HCT116 (cell line): ENCODE data around the gene OBSL1. TPM values are rescaled to one million over a fixed set of nuclear protein-coding genes. Genes with fewer than 3 reads are reported as not detected.

Experiments
- ATAC-seq: fragments of 200-7000 bp; cut with Tn5 transposase; 2 replicates; pipeline ENCODE4 v1.9.1; 2020; ENCODE audit warnings: mild to moderate bottlenecking, moderate library complexity
- BruUV-seq: library from RNA; stranded (reverse); fragments of 400-500 nt; replicated peaks from 2 replicates; lab custom pipeline; 2021; lab: Mats Ljungman, UMichigan
- CTCF ChIA-PET: fragments of 300-600 bp; sonication (Branson Sonifier 250); formaldehyde crosslinking; loops from one replicate; lab custom pipeline; 2021; ENCODE audit warnings: antibody characterized with exemption; lab: Charles Lee
- POLR2A ChIA-PET: fragments of 300-600, 350-600 bp; sonication (Branson Sonifier 250); formaldehyde crosslinking; loops from one replicate; lab custom pipeline; 2021; ENCODE audit warnings: antibody characterized with exemption; lab: Charles Lee
- RAD21 ChIA-PET, 2 experiments: fragments of 300-600 bp; sonication (Branson Sonifier 250); formaldehyde crosslinking; loops; one replicate each; lab custom pipeline; 2023; ENCODE audit warnings: low total read pairs in 2 of 2; ENCODE audit not compliant: uncharacterized antibody in 2 of 2, unreplicated experiment in 2 of 2, low non-redundant PET in 1 of 2; lab: Charles Lee
- DNase-seq: peaks from one replicate; pipeline ENCODE4 v3.0.0-alpha.2; 2010; ENCODE audit warnings: low read depth, low spot score
- H2AFZ ChIP-seq: fragments of 200-600 bp; shearing (Covaris generic), sonication (generic); 2 replicates; pipeline ENCODE4 v1.6.1; 2017; ENCODE audit warnings: low read depth, mixed run types, mixed read lengths, antibody characterized with exemption, low read length; ENCODE audit not compliant: poor library complexity, severe bottlenecking
- H3K27ac ChIP-seq: 2 replicates; pipeline ENCODE4 v1.5.1; 2012; ENCODE audit warnings: low read depth, low read length
- H3K27me3 ChIP-seq: fragments of 200-600 bp; sonication (generic); 2 replicates; pipeline ENCODE4 v1.6.1; 2016; ENCODE audit warnings: mixed run types, low read length, mixed read lengths; ENCODE audit not compliant: insufficient read depth
- H3K36me3 ChIP-seq, 2 experiments: fragments of 200-500 bp in 1 of 2; fragments of 200-600 bp in 1 of 2; sonication (Bioruptor generic) in 1 of 2; sonication (generic) in 1 of 2; 2 replicates each; pipeline versions ENCODE4 v1.5.1 to v1.6.1; 2014 to 2016; ENCODE audit warnings: low read length in 2 of 2, inconsistent platforms in 1 of 2, mixed read lengths in 1 of 2, mixed run types in 1 of 2; ENCODE audit not compliant: insufficient read depth in 2 of 2, control insufficient read depth in 1 of 2
- H3K4me1 ChIP-seq, 2 experiments: fragments of 200-600 bp in 1 of 2; sonication (generic) in 1 of 2; 2 replicates each; pipeline versions ENCODE4 v1.5.1 to v1.6.1; 2012 to 2017; ENCODE audit warnings: low read length in 2 of 2, inconsistent platforms in 1 of 2, mild to moderate bottlenecking in 1 of 2, mixed read lengths in 1 of 2, mixed run types in 1 of 2, moderate library complexity in 1 of 2; ENCODE audit not compliant: insufficient read depth in 2 of 2, control insufficient read depth in 1 of 2
- H3K4me2 ChIP-seq: fragments of 200-600 bp; sonication (generic); 2 replicates; pipeline ENCODE4 v1.6.1; 2017; ENCODE audit warnings: mixed run types, low read length, mixed read lengths
- H3K4me3 ChIP-seq, 2 experiments: fragments of 200-600 bp in 1 of 2; sonication (generic) in 1 of 2; replicated peaks in 1 of 2; 2 replicates each; pipeline ENCODE4 v1.5.1; 2011 to 2016; ENCODE audit warnings: low read length in 2 of 2, control low read depth in 1 of 2, low read depth in 1 of 2, mild to moderate bottlenecking in 1 of 2, mixed read lengths in 1 of 2, mixed run types in 1 of 2
- H3K79me2 ChIP-seq: fragments of 200-600 bp; sonication (generic); 2 replicates; pipeline ENCODE4 v1.6.1; 2017; ENCODE audit warnings: mild to moderate bottlenecking, mixed run types, low read length, moderate library complexity, mixed read lengths; ENCODE audit not compliant: insufficient read depth
- H3K9ac ChIP-seq: fragments of 200-600 bp; sonication (generic); 2 replicates; pipeline ENCODE4 v1.6.1; 2016; ENCODE audit warnings: low read length, mixed read lengths
- H3K9me2 ChIP-seq: fragments of 200-600 bp; sonication (generic), shearing (Covaris generic); 2 replicates; pipeline ENCODE4 v1.6.1; 2017; ENCODE audit warnings: mixed run types, mild to moderate bottlenecking, moderate library complexity; ENCODE audit not compliant: insufficient read depth
- H3K9me3 ChIP-seq, 2 experiments: fragments of 200-500 bp in 1 of 2; fragments of 200-600 bp in 1 of 2; sonication (Bioruptor generic) in 1 of 2; sonication (generic) in 1 of 2; 2 replicates each; pipeline ENCODE4 v1.6.1; 2014 to 2017; ENCODE audit warnings: low read length in 2 of 2, mixed read lengths in 2 of 2, inconsistent platforms in 1 of 2, low read depth in 1 of 2, mild to moderate bottlenecking in 1 of 2, mixed run types in 1 of 2, moderate library complexity in 1 of 2; ENCODE audit not compliant: control insufficient read depth in 1 of 2, insufficient read depth in 1 of 2
- H4K20me1 ChIP-seq: fragments of 200-600 bp; sonication (generic), shearing (Covaris generic); 2 replicates; pipeline ENCODE4 v1.6.1; 2017; ENCODE audit warnings: mixed run types, mild to moderate bottlenecking, moderate library complexity; ENCODE audit not compliant: insufficient read depth
- EGR1 ChIP-seq: IDR thresholded peaks from 2 replicates; pipeline ENCODE4 v1.6.1; 2012; ENCODE audit warnings: low read depth
- FOSL1 ChIP-seq: IDR thresholded peaks from 2 replicates; pipeline ENCODE4 v1.6.1; 2012; ENCODE audit warnings: low read depth
- POLR2AphosphoS5 ChIP-seq: IDR thresholded peaks from 2 replicates; pipeline ENCODE4 v1.6.1; 2011; ENCODE audit warnings: mild to moderate bottlenecking, low read depth, low read length, moderate library complexity
- YY1 ChIP-seq: IDR thresholded peaks from 2 replicates; pipeline ENCODE4 v1.6.1; 2011; ENCODE audit warnings: low read length, low read depth, moderate library complexity, mild to moderate bottlenecking; ENCODE audit not compliant: insufficient replicate concordance; ENCODE audit errors: extremely low read depth
- ZNF274 ChIP-seq: fragments of 200-500 bp; sonication (Bioruptor generic); IDR thresholded peaks from 2 replicates; pipeline ENCODE4 v1.6.1; 2014; ENCODE audit warnings: mild to moderate bottlenecking, low read depth, low read length, inconsistent platforms
- intact Hi-C: fragments of 100-400 bp; cut with micrococcal nuclease; formaldehyde crosslinking; loops from 2 replicates; pipeline ENCODE4 v1.10.0; 2022
- total RNA-seq: library from RNA; stranded (reverse); gene quantifications from one replicate; pipeline ENCODE4 v1.2.1, GENCODE V29; 2021; ENCODE audit not compliant: unreplicated experiment
- TF ChIP-seq, protein P1 (sequence below), 3 experiments: fragments of 200-600 bp in 1 of 3; sonication (generic) in 1 of 3; IDR thresholded peaks in 2 of 3; conservative IDR thresholded peaks in 1 of 3; 2 replicates each; pipeline ENCODE4 v1.5.1; 2012 to 2017; ENCODE audit warnings: low read depth in 2 of 3, low read length in 2 of 3, antibody characterized with exemption in 1 of 3, borderline replicate concordance in 1 of 3, control low read depth in 1 of 3, mild to moderate bottlenecking in 1 of 3, mixed read lengths in 1 of 3, mixed run types in 1 of 3, moderate library complexity in 1 of 3; ENCODE audit not compliant: insufficient read depth in 1 of 3

Gene OBSL1
- total RNA-seq, 1 experiment from 2014 or later, result 45.2 TPM

DNA sequence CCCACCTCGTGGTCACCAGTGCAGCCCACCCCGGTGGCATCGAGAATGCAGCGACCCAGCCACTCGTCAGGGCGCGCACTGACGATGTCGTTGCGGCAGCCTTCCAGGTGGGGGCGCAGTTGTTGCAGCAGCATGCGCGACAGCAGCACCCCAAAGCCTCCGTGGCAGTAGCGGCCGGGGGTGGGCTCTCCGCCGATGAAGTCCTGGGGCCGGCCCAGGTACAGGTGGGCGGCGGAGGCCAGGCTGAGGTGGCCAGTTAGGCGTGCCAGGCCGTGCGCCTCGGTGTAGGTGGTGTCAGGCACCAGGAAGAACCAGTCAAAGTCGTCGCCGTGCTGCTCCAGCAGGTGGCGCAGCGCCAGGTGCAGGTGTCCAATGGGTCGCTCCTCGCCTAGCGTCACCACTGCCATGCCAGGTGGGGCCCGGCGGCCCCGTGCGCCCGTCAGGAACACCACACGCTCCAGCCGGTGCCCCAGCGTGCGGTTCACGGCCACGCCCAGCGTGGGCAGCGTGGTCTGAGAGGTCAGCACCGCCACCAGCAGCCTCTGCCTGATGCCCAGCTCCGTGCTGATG lies 29.6 kb downstream of the OBSL1 start:
- Histone ChIP-seq H2AFZ (no peak overlapping the region), H3K27ac (peak overlapping the region; percentile 97), H3K27me3 (no peaks in the 10 kb centered on the region), H3K9me3 (no peaks in the 10 kb centered on the region), H3K4me1 (peaks cover 19 to 68% of the 10 kb centered on the region in 2 experiments), H3K36me3 (peaks cover 2 to 28% of the 10 kb centered on the region in 2 experiments; a peak in 3 of 4 replicates), H3K9ac (peak overlapping the region; percentile 95), H4K20me1 (peaks cover 6% of the 10 kb centered on the region; the same call in 1 of the 2 replicates), H3K4me2 (peak overlapping the region; percentile 98), H3K9me2 (no peaks in the 10 kb centered on the region), H3K79me2 (peaks cover 49% of the 10 kb centered on the region), H3K4me3 (peak overlapping the region; percentile 75 to 99)
- TF ChIP-seq ZNF274 (no peak), POLR2AphosphoS5 (peak; percentile 60; the same call in 1 of the 2 replicates), EGR1 (no peak), FOSL1 (no peak), YY1 (peak; percentile 14)
- TF ChIP-seq, protein P1, sequence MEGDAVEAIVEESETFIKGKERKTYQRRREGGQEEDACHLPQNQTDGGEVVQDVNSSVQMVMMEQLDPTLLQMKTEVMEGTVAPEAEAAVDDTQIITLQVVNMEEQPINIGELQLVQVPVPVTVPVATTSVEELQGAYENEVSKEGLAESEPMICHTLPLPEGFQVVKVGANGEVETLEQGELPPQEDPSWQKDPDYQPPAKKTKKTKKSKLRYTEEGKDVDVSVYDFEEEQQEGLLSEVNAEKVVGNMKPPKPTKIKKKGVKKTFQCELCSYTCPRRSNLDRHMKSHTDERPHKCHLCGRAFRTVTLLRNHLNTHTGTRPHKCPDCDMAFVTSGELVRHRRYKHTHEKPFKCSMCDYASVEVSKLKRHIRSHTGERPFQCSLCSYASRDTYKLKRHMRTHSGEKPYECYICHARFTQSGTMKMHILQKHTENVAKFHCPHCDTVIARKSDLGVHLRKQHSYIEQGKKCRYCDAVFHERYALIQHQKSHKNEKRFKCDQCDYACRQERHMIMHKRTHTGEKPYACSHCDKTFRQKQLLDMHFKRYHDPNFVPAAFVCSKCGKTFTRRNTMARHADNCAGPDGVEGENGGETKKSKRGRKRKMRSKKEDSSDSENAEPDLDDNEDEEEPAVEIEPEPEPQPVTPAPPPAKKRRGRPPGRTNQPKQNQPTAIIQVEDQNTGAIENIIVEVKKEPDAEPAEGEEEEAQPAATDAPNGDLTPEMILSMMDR (IDR thresholded peaks at IDR 0.05 in 2 of 3, conservative IDR thresholded peaks at IDR 0.05 in 1 of 3; ENCODE audit: borderline replicate concordance in 1 of 3, insufficient read depth in 1 of 3, low read depth in 2 of 3, low read length in 2 of 3), result peak in 2 of 3 experiments; percentile 90 to 100; a peak in 4 of 6 replicates
- ChIA-PET POLR2A (no interaction called here), CTCF (interaction anchor here (0.7 to 3.0 kb wide), 10 partner anchors 12 to 153 kb away, joined by 3 to 15 read pairs (median 4); partner anchors contain the start of genes GMPPA and STK11IP), RAD21 (interaction anchor here in 1 of 2 experiments (1.5 kb wide), 1 partner anchor 56 kb away, joined by 3 read pairs; the partner anchor contains the start of gene STK11IP)
- peak; percentile 92 for DNase-seq
- ATAC-seq, result peak; percentile 52
- intact Hi-C loops, result loop anchor here (1.0 to 5.0 kb wide), 5 partner anchors 57 to 479 kb away; partner anchors contain the start of genes IHH and SLC4A3
- BruUV-seq, result no TSS peak
